ENCODE data around the gene VRK1.

DNA sequence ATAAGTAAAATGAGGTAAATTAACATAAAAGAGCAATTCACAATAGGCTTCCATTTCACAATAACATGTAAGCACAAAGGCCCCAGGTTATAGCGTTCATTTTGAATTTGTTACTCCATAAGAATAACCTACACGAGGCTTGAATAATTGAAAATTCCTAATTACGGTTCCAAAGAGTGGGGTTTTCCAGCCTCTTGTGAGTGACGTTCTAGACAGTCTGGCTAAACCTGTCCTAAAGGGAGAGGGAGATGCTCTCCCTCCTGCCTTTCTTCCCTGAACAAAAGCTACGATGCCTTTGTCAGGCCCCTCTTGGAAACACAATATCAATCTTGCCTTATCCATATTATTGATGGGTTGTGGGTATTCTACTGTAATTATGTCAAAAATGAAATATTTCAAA is 24.3 kb upstream of the VRK1 start:
- TF ChIP-seq, protein P1, sequence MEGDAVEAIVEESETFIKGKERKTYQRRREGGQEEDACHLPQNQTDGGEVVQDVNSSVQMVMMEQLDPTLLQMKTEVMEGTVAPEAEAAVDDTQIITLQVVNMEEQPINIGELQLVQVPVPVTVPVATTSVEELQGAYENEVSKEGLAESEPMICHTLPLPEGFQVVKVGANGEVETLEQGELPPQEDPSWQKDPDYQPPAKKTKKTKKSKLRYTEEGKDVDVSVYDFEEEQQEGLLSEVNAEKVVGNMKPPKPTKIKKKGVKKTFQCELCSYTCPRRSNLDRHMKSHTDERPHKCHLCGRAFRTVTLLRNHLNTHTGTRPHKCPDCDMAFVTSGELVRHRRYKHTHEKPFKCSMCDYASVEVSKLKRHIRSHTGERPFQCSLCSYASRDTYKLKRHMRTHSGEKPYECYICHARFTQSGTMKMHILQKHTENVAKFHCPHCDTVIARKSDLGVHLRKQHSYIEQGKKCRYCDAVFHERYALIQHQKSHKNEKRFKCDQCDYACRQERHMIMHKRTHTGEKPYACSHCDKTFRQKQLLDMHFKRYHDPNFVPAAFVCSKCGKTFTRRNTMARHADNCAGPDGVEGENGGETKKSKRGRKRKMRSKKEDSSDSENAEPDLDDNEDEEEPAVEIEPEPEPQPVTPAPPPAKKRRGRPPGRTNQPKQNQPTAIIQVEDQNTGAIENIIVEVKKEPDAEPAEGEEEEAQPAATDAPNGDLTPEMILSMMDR (IDR thresholded peaks at IDR 0.05; ENCODE audit: low read depth, low read length, poor library complexity, severe bottlenecking), result no peak
- no peak for TF ChIP-seq EZH2phosphoT487 (IDR thresholded peaks at IDR 0.05; ENCODE audit: borderline replicate concordance, low read length)
